Panc1 (cell line): Measurements from ENCODE around the gene THAP10. TPM values are rescaled to one million over a fixed set of nuclear protein-coding genes. Genes with fewer than 3 reads are reported as not detected.

Experiments
- ATAC-seq: fragments of 200-7000 bp; cut with Tn5 transposase; 2 replicates; pipeline ENCODE4 v1.9.1; 2020; ENCODE audit warnings: mild to moderate bottlenecking, moderate library complexity
- BruUV-seq: library from RNA; stranded (reverse); fragments of 400-500 nt; replicated peaks from 2 replicates; lab custom pipeline; 2021; lab: Mats Ljungman, UMichigan
- CTCF ChIA-PET: fragments of 300-600 bp; sonication (Branson Sonifier 250); formaldehyde crosslinking; loops from one replicate; lab custom pipeline; 2022; ENCODE audit warnings: antibody characterized with exemption; lab: Charles Lee
- POLR2A ChIA-PET: fragments of 300-600 bp; sonication (Branson Sonifier 250); formaldehyde crosslinking; loops from one replicate; lab custom pipeline; 2022; ENCODE audit warnings: antibody characterized with exemption; lab: Charles Lee
- DNase-seq: peaks from one replicate; pipeline ENCODE4 v3.0.0-alpha.2; 2010; ENCODE audit warnings: low read depth, low spot score
- H3K27ac ChIP-seq: 2 replicates; pipeline ENCODE4 v1.5.1; 2011; ENCODE audit warnings: mild to moderate bottlenecking, low read length, inconsistent platforms
- H3K27me3 ChIP-seq: fragments of 200-500 bp; sonication (Bioruptor generic); 2 replicates; pipeline ENCODE4 v1.6.0; 2014; ENCODE audit warnings: low read length, inconsistent platforms; ENCODE audit not compliant: control insufficient read depth, insufficient read depth
- H3K36me3 ChIP-seq: fragments of 200-500 bp; sonication (Bioruptor generic); 2 replicates; pipeline ENCODE4 v1.5.1; 2014; ENCODE audit warnings: inconsistent platforms, mild to moderate bottlenecking, low read length, moderate library complexity; ENCODE audit not compliant: control insufficient read depth, insufficient read depth
- H3K4me1 ChIP-seq: 2 replicates; pipeline ENCODE4 v1.5.1; 2011; ENCODE audit warnings: inconsistent platforms, mild to moderate bottlenecking, low read length, moderate library complexity; ENCODE audit not compliant: control insufficient read depth, insufficient read depth
- H3K4me3 ChIP-seq, 2 experiments: 2 replicates each; pipeline ENCODE4 v1.5.1; 2011 to 2012; ENCODE audit warnings: low read depth in 2 of 2, low read length in 2 of 2, mild to moderate bottlenecking in 2 of 2, inconsistent platforms in 1 of 2, moderate library complexity in 1 of 2
- H3K9me3 ChIP-seq: fragments of 200-500 bp; sonication (Bioruptor generic); 2 replicates; pipeline ENCODE4 v1.5.1; 2014; ENCODE audit warnings: low read depth, mild to moderate bottlenecking, inconsistent platforms, low read length, moderate library complexity; ENCODE audit not compliant: control insufficient read depth, insufficient read depth
- POLR2AphosphoS5 ChIP-seq: IDR thresholded peaks from 2 replicates; pipeline ENCODE4 v1.6.1; 2012; ENCODE audit warnings: mild to moderate bottlenecking, low read depth, low read length, moderate library complexity
- SIN3A ChIP-seq: IDR thresholded peaks from 2 replicates; pipeline ENCODE4 v1.6.1; 2012; ENCODE audit warnings: low read depth, mild to moderate bottlenecking, low read length, moderate library complexity, borderline replicate concordance; ENCODE audit not compliant: insufficient read depth
- TCF7L2 ChIP-seq: IDR thresholded peaks from 2 replicates; pipeline ENCODE4 v1.6.1; 2011; ENCODE audit warnings: mild to moderate bottlenecking, low read depth, low read length, inconsistent platforms
- in situ Hi-C: cut with HindIII; loops from 2 replicates; pipeline ENCODE4 v1.10.0; 2016; ENCODE audit warnings: low sequenced_read_pairs, low pct_unique_long_range_greater_than_20kb
- intact Hi-C: fragments of 100-400 bp; cut with micrococcal nuclease; formaldehyde crosslinking; loops from one replicate; pipeline ENCODE4 v1.10.0; 2022; ENCODE audit not compliant: unreplicated experiment
- total RNA-seq: library from RNA; stranded (reverse); gene quantifications from one replicate; pipeline ENCODE4 v1.2.1, GENCODE V29; 2021; ENCODE audit not compliant: unreplicated experiment
- TF ChIP-seq, protein P1 (sequence below): fragments of 450-650 bp; IDR thresholded peaks from 2 replicates; pipeline ENCODE4 v1.5.1; 2017; ENCODE audit warnings: mild to moderate bottlenecking
- TF ChIP-seq, protein P2 (sequence below), 2 experiments: IDR thresholded peaks; 2 replicates each; pipeline ENCODE4 v1.6.1; 2011 to 2012; ENCODE audit warnings: low read depth in 2 of 2, control low read depth in 1 of 2, low read length in 1 of 2, mild to moderate bottlenecking in 1 of 2, moderate library complexity in 1 of 2; ENCODE audit not compliant: insufficient read depth in 1 of 2

Gene THAP10
- total RNA-seq, 1 experiment from 2014 or later: 6.7 TPM

DNA sequence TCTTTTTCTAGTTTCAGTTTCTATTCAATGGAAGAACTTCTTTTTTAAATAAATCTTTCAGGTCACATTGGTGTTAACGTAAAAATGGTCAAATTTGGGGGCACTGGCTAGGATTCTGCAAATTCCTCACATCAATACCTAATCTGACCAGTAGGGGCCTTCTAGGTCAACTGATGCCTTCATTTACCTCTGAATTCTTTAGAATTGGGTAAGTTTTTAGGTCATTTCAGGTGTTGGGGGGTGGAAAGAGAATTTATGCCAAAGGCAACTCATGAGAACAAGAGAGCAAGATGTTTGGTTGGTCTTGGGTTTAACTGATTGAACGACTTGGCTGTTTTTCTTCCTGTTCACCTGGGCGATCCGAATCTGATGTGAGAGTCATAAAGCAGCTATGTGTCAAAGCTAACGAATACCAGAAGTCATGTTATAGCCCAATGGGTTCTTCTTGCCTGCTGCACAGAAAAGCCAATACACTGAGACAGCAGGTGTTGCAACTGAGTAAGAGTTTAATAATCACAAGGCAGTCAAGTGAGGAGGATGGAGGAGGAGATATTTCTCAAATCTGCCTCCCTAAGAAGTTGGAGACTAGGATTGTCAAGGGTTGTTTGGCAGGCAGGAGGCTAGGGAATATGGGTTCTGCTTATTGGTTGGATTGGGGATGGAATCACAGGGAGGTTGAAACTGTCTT, 15.7 kb upstream of the THAP10 start:
- ATAC-seq (no peak), DNase-seq (no peak)
- H3K27me3 ChIP-seq: no peaks in the 10 kb centered on the region
- no peaks in the 10 kb centered on the region for H3K4me1 ChIP-seq
- H3K9me3 ChIP-seq: peaks cover 19% of the 10 kb centered on the region; the same call in 1 of the 2 replicates
- CTCF ChIA-PET: no interaction called here
- H3K36me3 ChIP-seq: no peaks in the 10 kb centered on the region; the same call in 1 of the 2 replicates
- intact Hi-C loops: no loop called here
- no peak overlapping the region for H3K27ac ChIP-seq
- POLR2A ChIA-PET: no interaction called here
- BruUV-seq: no TSS peak
- no peak overlapping the region for H3K4me3 ChIP-seq
- TF ChIP-seq TCF7L2 (no peak), SIN3A (no peak), POLR2AphosphoS5 (no peak)
- TF ChIP-seq, protein P1, sequence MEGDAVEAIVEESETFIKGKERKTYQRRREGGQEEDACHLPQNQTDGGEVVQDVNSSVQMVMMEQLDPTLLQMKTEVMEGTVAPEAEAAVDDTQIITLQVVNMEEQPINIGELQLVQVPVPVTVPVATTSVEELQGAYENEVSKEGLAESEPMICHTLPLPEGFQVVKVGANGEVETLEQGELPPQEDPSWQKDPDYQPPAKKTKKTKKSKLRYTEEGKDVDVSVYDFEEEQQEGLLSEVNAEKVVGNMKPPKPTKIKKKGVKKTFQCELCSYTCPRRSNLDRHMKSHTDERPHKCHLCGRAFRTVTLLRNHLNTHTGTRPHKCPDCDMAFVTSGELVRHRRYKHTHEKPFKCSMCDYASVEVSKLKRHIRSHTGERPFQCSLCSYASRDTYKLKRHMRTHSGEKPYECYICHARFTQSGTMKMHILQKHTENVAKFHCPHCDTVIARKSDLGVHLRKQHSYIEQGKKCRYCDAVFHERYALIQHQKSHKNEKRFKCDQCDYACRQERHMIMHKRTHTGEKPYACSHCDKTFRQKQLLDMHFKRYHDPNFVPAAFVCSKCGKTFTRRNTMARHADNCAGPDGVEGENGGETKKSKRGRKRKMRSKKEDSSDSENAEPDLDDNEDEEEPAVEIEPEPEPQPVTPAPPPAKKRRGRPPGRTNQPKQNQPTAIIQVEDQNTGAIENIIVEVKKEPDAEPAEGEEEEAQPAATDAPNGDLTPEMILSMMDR: peak; percentile 31; the same call in 1 of the 2 replicates
- TF ChIP-seq, protein P2, sequence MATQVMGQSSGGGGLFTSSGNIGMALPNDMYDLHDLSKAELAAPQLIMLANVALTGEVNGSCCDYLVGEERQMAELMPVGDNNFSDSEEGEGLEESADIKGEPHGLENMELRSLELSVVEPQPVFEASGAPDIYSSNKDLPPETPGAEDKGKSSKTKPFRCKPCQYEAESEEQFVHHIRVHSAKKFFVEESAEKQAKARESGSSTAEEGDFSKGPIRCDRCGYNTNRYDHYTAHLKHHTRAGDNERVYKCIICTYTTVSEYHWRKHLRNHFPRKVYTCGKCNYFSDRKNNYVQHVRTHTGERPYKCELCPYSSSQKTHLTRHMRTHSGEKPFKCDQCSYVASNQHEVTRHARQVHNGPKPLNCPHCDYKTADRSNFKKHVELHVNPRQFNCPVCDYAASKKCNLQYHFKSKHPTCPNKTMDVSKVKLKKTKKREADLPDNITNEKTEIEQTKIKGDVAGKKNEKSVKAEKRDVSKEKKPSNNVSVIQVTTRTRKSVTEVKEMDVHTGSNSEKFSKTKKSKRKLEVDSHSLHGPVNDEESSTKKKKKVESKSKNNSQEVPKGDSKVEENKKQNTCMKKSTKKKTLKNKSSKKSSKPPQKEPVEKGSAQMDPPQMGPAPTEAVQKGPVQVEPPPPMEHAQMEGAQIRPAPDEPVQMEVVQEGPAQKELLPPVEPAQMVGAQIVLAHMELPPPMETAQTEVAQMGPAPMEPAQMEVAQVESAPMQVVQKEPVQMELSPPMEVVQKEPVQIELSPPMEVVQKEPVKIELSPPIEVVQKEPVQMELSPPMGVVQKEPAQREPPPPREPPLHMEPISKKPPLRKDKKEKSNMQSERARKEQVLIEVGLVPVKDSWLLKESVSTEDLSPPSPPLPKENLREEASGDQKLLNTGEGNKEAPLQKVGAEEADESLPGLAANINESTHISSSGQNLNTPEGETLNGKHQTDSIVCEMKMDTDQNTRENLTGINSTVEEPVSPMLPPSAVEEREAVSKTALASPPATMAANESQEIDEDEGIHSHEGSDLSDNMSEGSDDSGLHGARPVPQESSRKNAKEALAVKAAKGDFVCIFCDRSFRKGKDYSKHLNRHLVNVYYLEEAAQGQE (IDR thresholded peaks at IDR 0.05; ENCODE audit: insufficient read depth in 1 of 2, low read depth in 2 of 2, low read length in 1 of 2): no peak
- in situ Hi-C loops: no loop called here

DNA sequence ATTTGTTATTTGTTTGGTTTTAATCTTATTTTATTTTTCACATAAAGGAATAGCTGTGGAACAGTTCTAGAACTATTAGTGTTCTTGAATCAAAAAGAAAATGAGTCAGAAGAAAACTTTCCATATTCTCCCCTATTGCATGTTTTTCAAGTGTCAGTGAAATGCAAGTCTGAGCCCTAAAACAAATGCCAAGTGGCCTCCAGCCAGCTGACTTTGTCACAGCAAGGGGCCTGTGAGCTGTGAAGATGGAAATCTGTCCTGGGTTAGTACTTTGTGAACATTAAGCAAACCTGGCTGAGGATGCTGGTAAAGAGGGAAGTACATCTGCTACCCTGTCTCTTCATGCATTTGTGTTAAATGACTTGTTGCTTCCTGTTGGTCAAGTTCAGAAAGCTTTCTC, 14.6 kb upstream of the THAP10 start:
- H3K27ac ChIP-seq: no peak overlapping the region
- no peaks in the 10 kb centered on the region for H3K27me3 ChIP-seq
- TF ChIP-seq POLR2AphosphoS5: no peak
- TF ChIP-seq SIN3A: no peak
- TF ChIP-seq, protein P2 (IDR thresholded peaks at IDR 0.05; ENCODE audit: insufficient read depth in 1 of 2, low read depth in 2 of 2, low read length in 1 of 2): no peak
- TF ChIP-seq, protein P1: no peak
- no peak for TF ChIP-seq TCF7L2
- H3K4me3 ChIP-seq: no peak overlapping the region
- H3K9me3 ChIP-seq: peaks cover 19% of the 10 kb centered on the region; the same call in 1 of the 2 replicates
- intact Hi-C loops (no loop called here), in situ Hi-C loops (no loop called here)
- no peak for DNase-seq
- ChIA-PET CTCF (no interaction called here), POLR2A (no interaction called here)
- H3K4me1 ChIP-seq: no peaks in the 10 kb centered on the region
- BruUV-seq: no TSS peak
- no peaks in the 10 kb centered on the region; the same call in 1 of the 2 replicates for H3K36me3 ChIP-seq
- no peak for ATAC-seq
